Stimulated activated CD4-positive, alpha-beta T cell treated with anti-CD3 and anti-CD28 coated beads, Interleukin-1b, Interleukin-23, amount 100 ng/mL, for 24 hours (primary cell): ENCODE results near the gene TMEM165.

Experiments used
- DNase-seq, 4 experiments: peaks; one replicate each; pipeline ENCODE4 v3.0.0-alpha.2; 2020; ENCODE audit warnings: low read depth in 4 of 4, low spot score in 1 of 4

Gene TMEM165

GRCh38 chr4:55405073-55405472 is 9.3 kb downstream of the TMEM165 start:
- no peak for DNase-seq

- no peak for DNase-seq
These were observed 10.8 kb downstream of the TMEM165 start for GRCh38 chr4:55406545-55406944.

- no peak for DNase-seq
These were observed 11.4 kb downstream of the TMEM165 start for GRCh38 chr4:55407119-55407518.

- no peak for DNase-seq
These were observed 12.0 kb downstream of the TMEM165 start for GRCh38 chr4:55407764-55408163.

GRCh38 chr4:55409468-55410171 is 13.9 kb downstream of the TMEM165 start:
- no peak for DNase-seq

GRCh38 chr4:55410431-55410830 is 14.7 kb downstream of the TMEM165 start:
- DNase-seq = no peak

- no peak for DNase-seq
These were observed 15.9 kb downstream of the TMEM165 start for GRCh38 chr4:55411621-55412020.

GRCh38 chr4:55416176-55416575 is 20.4 kb downstream of the TMEM165 start:
- no peak for DNase-seq

- no peak for DNase-seq
These were observed 29.0 kb downstream of the TMEM165 start for GRCh38 chr4:55424791-55425190.

- no peak for DNase-seq
These were observed 36.1 kb downstream of the TMEM165 start for GRCh38 chr4:55431710-55432336.

- peak in 1 of 4 experiments; percentile 2 for DNase-seq
These were observed 39.5 kb downstream of the TMEM165 start for GRCh38 chr4:55435141-55435841.

- no peak for DNase-seq
These were observed 41.6 kb downstream of the TMEM165 start for GRCh38 chr4:55437356-55437796.

- DNase-seq = no peak
These were observed 42.1 kb downstream of the TMEM165 start for GRCh38 chr4:55437823-55438222.

GRCh38 chr4:55438314-55438713 is 42.6 kb downstream of the TMEM165 start:
- DNase-seq = no peak

- no peak for DNase-seq
These were observed 43.3 kb downstream of the TMEM165 start for GRCh38 chr4:55439023-55439422.

- no peak for DNase-seq
These were observed 45.0 kb downstream of the TMEM165 start for GRCh38 chr4:55440786-55441185.

GRCh38 chr4:55442541-55442940 is 46.8 kb downstream of the TMEM165 start:
- no peak for DNase-seq

GRCh38 chr4:55444827-55445226 is 49.1 kb downstream of the TMEM165 start:
- no peak for DNase-seq

GRCh38 chr4:55445921-55446577 is 50.3 kb downstream of the TMEM165 start:
- no peak for DNase-seq

- DNase-seq = no peak
These were observed 50.8 kb downstream of the TMEM165 start for GRCh38 chr4:55446578-55446922.

- no peak for DNase-seq
These were observed 51.5 kb downstream of the TMEM165 start for GRCh38 chr4:55447108-55447708.
